ENCODE data around the gene SGCA.

The SGCA gene

DNA sequence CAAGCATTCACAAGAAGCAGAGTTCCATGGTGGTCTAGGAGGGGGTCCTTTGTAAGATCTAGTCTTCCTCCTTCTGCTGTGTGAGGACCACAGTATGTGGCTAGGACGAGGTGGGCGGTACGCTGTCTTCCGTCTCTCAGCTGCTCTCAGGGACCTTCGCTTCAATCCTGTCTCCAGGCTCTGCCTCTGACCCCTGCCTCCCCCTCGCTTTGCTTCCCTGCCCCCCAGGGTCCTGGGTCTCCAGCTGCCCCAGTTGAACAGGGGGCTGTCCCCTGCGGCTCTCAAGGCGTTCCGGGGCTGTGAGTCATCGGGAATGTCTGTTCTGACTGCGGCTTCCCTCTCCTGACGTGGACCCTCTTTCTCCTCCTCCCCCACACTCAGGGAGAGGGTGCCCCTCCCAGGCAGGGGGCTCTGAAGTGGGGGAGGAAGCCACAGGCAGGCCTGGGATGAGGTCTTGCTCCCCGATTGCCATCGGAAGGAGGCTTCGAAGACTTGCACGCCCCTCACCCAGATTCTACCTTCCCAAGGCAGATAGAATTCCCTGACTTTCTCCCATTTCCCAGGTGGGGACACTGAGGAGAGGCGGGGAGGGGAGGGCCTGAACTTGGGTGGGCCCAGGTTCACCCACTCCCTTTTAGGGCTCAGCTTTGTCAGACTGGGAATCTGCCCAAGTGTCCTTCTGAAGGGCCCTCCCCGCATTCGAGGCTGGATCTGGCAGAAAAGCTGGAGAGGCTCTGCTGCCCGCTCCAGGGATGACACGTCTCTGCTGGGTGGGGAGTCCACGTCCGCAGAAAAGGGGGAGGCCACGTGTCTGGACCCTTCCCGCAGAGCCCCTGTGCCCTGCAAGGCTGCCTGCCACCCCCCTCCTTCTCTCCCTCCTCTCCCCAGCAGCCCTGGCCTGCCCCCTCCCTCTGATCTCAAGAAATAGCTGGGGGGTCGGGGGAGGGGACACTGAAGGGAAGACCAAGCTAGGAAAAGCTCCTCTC, 44.7 kb downstream of the SGCA start:
- DNase-seq, result no peak

GRCh38 chr17:50211249-50212120, 45.7 kb downstream of the SGCA start:
- DNase-seq, result no peak

GRCh38 chr17:50212121-50212843, 46.5 kb downstream of the SGCA start:
- no peak for DNase-seq

DNA sequence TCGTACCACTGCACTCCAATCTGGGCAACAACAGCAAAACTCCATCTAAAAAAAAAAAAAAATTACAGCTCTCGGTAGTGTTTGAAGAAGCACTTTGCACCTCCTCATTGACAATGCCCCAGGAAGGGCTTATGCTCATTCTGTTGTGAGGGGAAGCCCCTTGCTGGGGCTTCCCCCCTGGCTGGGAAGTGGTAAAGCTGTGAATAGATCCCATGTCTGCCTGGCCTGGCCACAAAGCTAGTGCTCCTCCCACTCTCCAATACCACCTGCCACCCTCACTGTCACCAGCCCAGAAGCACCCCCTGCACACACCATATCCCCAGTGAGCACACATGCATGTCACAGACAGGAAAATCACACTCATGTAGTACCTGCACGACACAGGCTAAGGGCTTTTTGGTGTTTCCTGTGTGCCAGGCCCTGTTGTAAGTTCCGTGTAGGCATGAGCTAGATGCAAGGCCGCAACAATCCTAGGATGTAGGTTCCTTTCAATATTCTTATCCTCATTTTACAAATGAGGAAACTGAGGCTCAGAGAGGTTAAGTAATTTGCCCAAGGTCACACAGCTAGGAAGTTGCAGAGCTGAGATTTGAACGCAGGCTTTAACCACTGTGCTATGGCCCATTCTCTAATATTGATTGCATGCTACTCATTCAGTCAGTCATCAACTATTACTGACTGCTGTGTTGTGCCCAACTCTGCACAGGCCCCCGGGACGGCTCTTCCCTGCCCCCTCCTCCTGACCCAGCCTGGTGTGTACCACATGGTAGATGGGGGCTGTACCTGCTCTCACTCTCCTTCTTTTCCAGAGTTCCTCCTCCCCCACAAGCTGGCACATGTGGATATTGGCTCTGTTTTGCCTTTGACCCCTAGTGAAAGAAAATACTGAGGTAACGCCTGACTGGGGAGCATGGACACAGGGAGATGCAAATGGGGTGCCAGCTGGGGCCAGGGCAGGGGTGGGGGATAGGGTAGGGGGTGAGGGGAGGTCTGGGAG, 47.5 kb downstream of the SGCA start:
- DNase-seq, result no peak

GRCh38 chr17:50214976-50215760, 49.4 kb downstream of the SGCA start:
- DNase-seq, result no peak

DNA sequence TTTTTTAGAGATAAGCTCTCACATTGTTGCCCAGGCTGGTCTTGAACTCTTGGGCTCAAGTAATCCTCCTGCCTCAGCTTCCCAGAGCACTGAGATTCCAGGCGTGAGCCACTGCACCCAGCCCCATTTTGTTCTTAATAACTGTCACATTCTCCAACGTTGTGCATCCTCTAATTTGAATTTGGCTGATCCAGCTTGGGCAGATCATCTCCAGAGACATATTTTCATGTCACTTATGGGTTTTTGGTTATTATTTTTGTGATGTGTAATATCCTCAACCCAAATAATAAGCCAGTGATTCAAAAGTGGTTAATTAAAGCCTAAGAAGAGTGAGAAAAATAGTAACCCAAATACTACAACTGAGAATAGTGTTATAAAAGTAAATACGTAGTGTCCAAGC, 51.8 kb downstream of the SGCA start:
- no peak for DNase-seq

DNA sequence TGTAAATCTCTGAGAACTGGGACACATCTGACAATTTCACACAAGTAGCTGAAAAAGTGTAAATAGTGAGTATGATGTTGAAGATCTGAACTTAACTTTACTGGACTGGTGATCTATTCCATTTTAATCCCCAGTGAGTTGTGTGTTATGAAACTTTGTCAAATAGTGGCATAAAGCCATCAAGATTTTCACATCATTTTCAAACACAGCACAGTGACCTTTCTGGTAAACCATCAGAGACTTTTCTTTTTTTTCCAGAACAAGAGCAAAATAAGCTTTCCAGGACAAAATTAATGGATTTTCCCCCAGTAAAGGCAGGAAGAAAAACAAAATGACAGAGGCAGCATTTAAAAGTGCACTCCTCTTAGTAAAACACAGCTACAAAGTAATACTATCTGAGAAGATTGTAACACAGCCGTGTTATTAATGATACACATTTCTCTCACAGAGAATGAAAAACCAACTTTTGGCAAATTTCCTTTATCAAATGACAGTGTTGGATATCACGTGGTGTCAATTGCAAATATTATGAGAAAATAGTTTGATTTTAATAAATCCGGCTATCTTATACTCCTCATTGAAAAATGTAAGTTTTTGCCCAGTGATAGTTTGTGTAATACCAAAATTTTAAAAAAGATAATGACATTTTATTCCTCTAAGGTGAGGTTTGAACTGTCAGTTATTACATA, 52.4 kb downstream of the SGCA start:
- no peak for DNase-seq

GRCh38 chr17:50218771-50219315, 53.0 kb downstream of the SGCA start:
- DNase-seq, result no peak

GRCh38 chr17:50219342-50219741, 53.5 kb downstream of the SGCA start:
- DNase-seq, result no peak

DNA sequence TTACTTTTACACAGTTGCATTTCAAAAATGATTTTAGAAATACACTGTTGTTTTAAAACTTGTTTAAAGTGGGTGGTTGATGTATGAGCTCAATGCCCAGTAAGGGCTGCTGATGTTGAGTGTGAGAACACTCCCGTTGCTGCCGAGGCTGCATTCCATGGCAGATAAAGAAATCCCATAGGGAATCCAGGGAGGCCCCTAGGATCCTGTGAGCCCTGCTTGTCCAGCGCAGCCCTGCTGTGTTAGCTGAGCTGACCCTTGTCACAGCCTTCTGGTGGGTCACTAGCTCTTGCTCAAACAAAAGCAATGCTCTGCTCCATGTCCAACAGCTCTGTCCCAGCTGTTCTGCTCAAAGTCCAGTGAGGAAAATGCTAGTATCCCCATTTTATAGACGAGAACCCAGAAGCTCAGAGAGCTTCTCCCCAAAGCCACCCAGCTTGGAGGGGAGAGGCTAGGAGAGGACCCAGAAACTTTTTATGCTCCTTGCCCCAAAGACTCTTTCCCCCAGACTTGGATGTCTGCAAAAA, 54.2 kb downstream of the SGCA start:
- DNase-seq, result no peak

DNA sequence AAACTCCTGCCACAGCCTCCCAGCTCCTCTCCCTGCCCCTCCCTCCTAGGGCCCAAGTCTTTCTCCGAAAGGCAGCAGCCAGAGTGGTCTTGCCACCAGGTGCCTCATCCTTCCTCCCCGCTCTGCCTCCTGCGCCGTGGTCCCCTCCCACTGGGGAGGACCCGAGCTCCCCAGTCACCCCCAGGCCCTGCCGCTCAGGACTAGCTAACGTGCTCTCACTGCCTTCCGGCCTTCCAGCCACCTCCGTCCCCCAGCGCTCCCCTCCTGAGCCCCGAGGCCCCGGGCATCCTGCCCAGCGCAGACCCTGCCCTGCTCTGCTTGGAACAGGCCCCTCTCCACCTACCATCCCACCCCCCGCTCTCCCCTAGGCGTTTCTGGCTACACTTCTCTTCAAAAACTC, 55.0 kb downstream of the SGCA start:
- DNase-seq, result no peak

GRCh38 chr17:50221266-50221863, 55.6 kb downstream of the SGCA start:
- DNase-seq, result no peak

DNA sequence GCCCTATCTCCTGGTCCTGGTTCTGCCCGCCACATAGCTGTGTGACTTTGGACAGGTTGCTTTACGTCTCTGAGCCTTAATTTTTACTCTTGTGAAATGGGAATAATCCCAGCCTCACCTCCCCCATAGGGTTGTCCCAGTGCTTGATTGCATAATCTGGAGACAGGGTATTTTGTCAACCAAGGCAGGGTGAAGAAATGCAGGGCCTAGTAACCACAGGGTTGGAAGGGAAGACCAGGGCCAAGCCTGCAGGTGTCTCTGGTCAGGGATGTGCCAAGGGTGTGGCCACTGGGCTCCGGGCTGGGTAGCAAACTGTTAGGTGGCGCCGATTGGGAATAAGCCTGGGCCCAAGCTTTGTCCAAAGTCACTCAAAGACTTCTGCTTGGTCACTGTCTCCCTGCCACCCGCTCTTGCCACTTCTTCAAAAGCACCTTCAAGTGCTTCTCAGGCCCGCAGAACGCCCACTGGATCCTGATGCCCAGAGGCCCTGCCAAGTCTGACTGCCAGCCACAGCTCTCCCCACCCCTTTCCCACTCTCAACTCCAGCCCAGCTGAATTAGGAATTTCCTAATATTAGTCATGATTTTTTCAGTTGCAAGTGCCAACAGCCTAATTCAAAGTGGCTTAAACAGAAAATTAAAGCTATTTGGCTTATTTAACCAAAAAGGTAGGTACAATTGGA, 56.2 kb downstream of the SGCA start:
- no peak for DNase-seq

- no peak for DNase-seq
Measured at GRCh38 chr17:50222922-50223321, 57.1 kb downstream of the SGCA start.
